DOHH2 (cell line): Measurements from ENCODE around the gene KIRREL3.

Experiments used
- H3F3A ChIP-seq: fragments of 200-600 bp; sonication (generic), shearing (Covaris generic); 2 replicates; pipeline ENCODE4 v1.6.0; 2016; ENCODE audit warnings: antibody characterized with exemption, mild to moderate bottlenecking; ENCODE audit not compliant: control insufficient read depth, insufficient read depth
- H3K27ac ChIP-seq: fragments of 200-600 bp; sonication (generic); 2 replicates; pipeline ENCODE4 v1.5.1; 2014; ENCODE audit warnings: low read depth, mild to moderate bottlenecking, low read length, moderate library complexity
- H3K27me3 ChIP-seq: fragments of 200-600 bp; sonication (generic); 2 replicates; pipeline ENCODE4 v1.6.1; 2014; ENCODE audit warnings: mild to moderate bottlenecking, low read length, mixed read lengths; ENCODE audit not compliant: control insufficient read depth
- H3K36me3 ChIP-seq: fragments of 200-600 bp; sonication (generic); 2 replicates; pipeline ENCODE4 v1.6.1; 2014; ENCODE audit warnings: mild to moderate bottlenecking, low read length, moderate library complexity, mixed read lengths; ENCODE audit not compliant: control insufficient read depth
- H3K4me1 ChIP-seq: fragments of 200-600 bp; sonication (generic); 2 replicates; pipeline ENCODE4 v1.6.1; 2014; ENCODE audit warnings: mild to moderate bottlenecking, low read length, mixed read lengths; ENCODE audit not compliant: control insufficient read depth
- H3K4me2 ChIP-seq: fragments of 200-600 bp; sonication (generic); 2 replicates; pipeline ENCODE4 v1.6.0; 2014; ENCODE audit warnings: mild to moderate bottlenecking, low read length, moderate library complexity
- H3K4me3 ChIP-seq: fragments of 200-600 bp; sonication (generic); 2 replicates; pipeline ENCODE4 v1.5.1; 2014; ENCODE audit warnings: mild to moderate bottlenecking, low read length, mixed read lengths
- H3K79me2 ChIP-seq: fragments of 200-600 bp; sonication (generic); 2 replicates; pipeline ENCODE4 v1.6.1; 2014; ENCODE audit warnings: mild to moderate bottlenecking, low read length, mixed read lengths; ENCODE audit not compliant: control insufficient read depth
- H3K9me2 ChIP-seq: fragments of 200-600 bp; sonication (generic); replicated peaks from 2 replicates; pipeline ENCODE4 v1.6.1; 2014; ENCODE audit warnings: mild to moderate bottlenecking, low read length, mixed read lengths; ENCODE audit not compliant: control insufficient read depth
- H3K9me3 ChIP-seq: fragments of 200-600 bp; sonication (generic); 2 replicates; pipeline ENCODE4 v1.6.1; 2014; ENCODE audit warnings: antibody characterized with exemption, low read length, mixed read lengths; ENCODE audit not compliant: control insufficient read depth, insufficient read depth
- H4K20me1 ChIP-seq: fragments of 200-600 bp; sonication (generic); 2 replicates; pipeline ENCODE4 v1.6.0; 2014; ENCODE audit warnings: low read depth, mild to moderate bottlenecking, antibody characterized with exemption, low read length, moderate library complexity; ENCODE audit not compliant: control insufficient read depth, insufficient read depth
- CTCF ChIP-seq: fragments of 200-600 bp; sonication (generic); IDR thresholded peaks from one replicate; pipeline ENCODE4 v1.5.1; 2014; ENCODE audit warnings: antibody characterized with exemption, mild to moderate bottlenecking, low read depth, low read length; ENCODE audit not compliant: poor library complexity, severe bottlenecking
- EZH2phosphoT487 ChIP-seq: fragments of 200-600 bp; sonication (generic); IDR thresholded peaks from 2 replicates; pipeline ENCODE4 v1.6.1; 2017; ENCODE audit warnings: borderline replicate concordance, mild to moderate bottlenecking, antibody characterized with exemption, low read length, moderate library complexity, mixed read lengths

Gene KIRREL3

GRCh38 chr11:126824035-126824607 lies 176.4 kb downstream of the KIRREL3 start:
- Histone ChIP-seq H3K36me3 (no peaks in the 10 kb centered on the region), H4K20me1 (no peaks in the 10 kb centered on the region), H3K79me2 (no peaks in the 10 kb centered on the region), H3F3A (no peaks in the 10 kb centered on the region), H3K4me2 (no peak overlapping the region), H3K9me3 (no peaks in the 10 kb centered on the region), H3K4me1 (no peaks in the 10 kb centered on the region), H3K9me2 (no peaks in the 10 kb centered on the region), H3K27ac (no peak overlapping the region), H3K4me3 (no peak overlapping the region), H3K27me3 (no peaks in the 10 kb centered on the region)
- TF ChIP-seq CTCF (no peak), EZH2phosphoT487 (no peak)

GRCh38 chr11:126823274-126823673 lies 177.3 kb downstream of the KIRREL3 start:
- Histone ChIP-seq H3K79me2 (no peaks in the 10 kb centered on the region), H3K4me3 (no peak overlapping the region)
- TF ChIP-seq EZH2phosphoT487, result no peak
- no peak for TF ChIP-seq CTCF

GRCh38 chr11:126821827-126822226 lies 178.7 kb downstream of the KIRREL3 start:
- H3K4me2 ChIP-seq, result no peak overlapping the region
- H3K79me2 ChIP-seq, result no peaks in the 10 kb centered on the region
- H3F3A ChIP-seq, result no peaks in the 10 kb centered on the region
- no peaks in the 10 kb centered on the region for H4K20me1 ChIP-seq
- TF ChIP-seq EZH2phosphoT487 (no peak), CTCF (no peak)
- H3K4me1 ChIP-seq, result no peaks in the 10 kb centered on the region
- H3K4me3 ChIP-seq, result no peak overlapping the region
- no peaks in the 10 kb centered on the region for H3K9me2 ChIP-seq
- no peaks in the 10 kb centered on the region for H3K36me3 ChIP-seq
- no peak overlapping the region for H3K27ac ChIP-seq
- H3K27me3 ChIP-seq, result no peaks in the 10 kb centered on the region
- H3K9me3 ChIP-seq, result no peaks in the 10 kb centered on the region

More at GRCh38 chr11:126823274-126823673, 177.3 kb downstream of the KIRREL3 start:
- Histone ChIP-seq H3K4me2 (no peak overlapping the region), H3K4me1 (no peaks in the 10 kb centered on the region), H3K9me2 (no peaks in the 10 kb centered on the region), H3F3A (no peaks in the 10 kb centered on the region), H3K36me3 (no peaks in the 10 kb centered on the region), H3K27me3 (no peaks in the 10 kb centered on the region), H3K27ac (no peak overlapping the region), H4K20me1 (no peaks in the 10 kb centered on the region), H3K9me3 (no peaks in the 10 kb centered on the region)

GRCh38 chr11:126819194-126819593 lies 181.4 kb downstream of the KIRREL3 start:
- Histone ChIP-seq H3K27me3 (no peaks in the 10 kb centered on the region), H4K20me1 (no peaks in the 10 kb centered on the region), H3K9me3 (no peaks in the 10 kb centered on the region), H3K4me3 (no peak overlapping the region), H3F3A (no peaks in the 10 kb centered on the region), H3K36me3 (no peaks in the 10 kb centered on the region), H3K79me2 (no peaks in the 10 kb centered on the region), H3K4me2 (no peak overlapping the region), H3K9me2 (no peaks in the 10 kb centered on the region), H3K27ac (no peak overlapping the region), H3K4me1 (no peaks in the 10 kb centered on the region)
- no peak for TF ChIP-seq EZH2phosphoT487
- TF ChIP-seq CTCF, result no peak
